Mucosa of stomach (tissue), 1 donor: ENCODE measurements around the gene PTPRD.

ENCODE experiments used
- H3K27me3 ChIP-seq: one replicate; pipeline ENCODE4 v1.7.0; 2013; ENCODE audit warnings: mild to moderate bottlenecking, low read length; ENCODE audit not compliant: control insufficient read depth, insufficient read depth
- H3K36me3 ChIP-seq: one replicate; pipeline ENCODE4 v1.7.0; 2013; ENCODE audit warnings: low read length; ENCODE audit not compliant: control insufficient read depth, insufficient read depth
- H3K4me1 ChIP-seq: one replicate; pipeline ENCODE4 v1.7.0; 2013; ENCODE audit warnings: mild to moderate bottlenecking, low read length; ENCODE audit not compliant: control insufficient read depth, insufficient read depth
- H3K4me3 ChIP-seq: one replicate; pipeline ENCODE4 v1.7.0; 2013; ENCODE audit warnings: low read length
- H3K9ac ChIP-seq: one replicate; pipeline ENCODE4 v1.7.0; 2013; ENCODE audit warnings: mild to moderate bottlenecking, low read length, moderate library complexity
- H3K9me3 ChIP-seq: one replicate; pipeline ENCODE4 v1.7.0; 2013; ENCODE audit warnings: mild to moderate bottlenecking, low read length, moderate library complexity; ENCODE audit not compliant: control insufficient read depth
- donor health status: Pancreatic carcinoma.

PTPRD gene

GRCh38 chr9:9552665-9553064, 1060.1 kb downstream of the PTPRD start:
- Histone ChIP-seq H3K9ac (no peak overlapping the region), H3K4me1 (no peaks in the 10 kb centered on the region), H3K27me3 (no peaks in the 10 kb centered on the region), H3K4me3 (no peak overlapping the region), H3K36me3 (no peaks in the 10 kb centered on the region), H3K9me3 (no peaks in the 10 kb centered on the region)

- no peaks in the 10 kb centered on the region for H3K36me3 ChIP-seq
- no peak overlapping the region for H3K9ac ChIP-seq
- H3K9me3 ChIP-seq = no peaks in the 10 kb centered on the region
- H3K4me3 ChIP-seq = no peak overlapping the region
- H3K4me1 ChIP-seq = no peaks in the 10 kb centered on the region
- H3K27me3 ChIP-seq = no peaks in the 10 kb centered on the region
These were observed 1074.0 kb downstream of the PTPRD start for GRCh38 chr9:9538766-9539165.

GRCh38 chr9:9538356-9538755, 1074.4 kb downstream of the PTPRD start:
- Histone ChIP-seq H3K4me3 (no peak overlapping the region), H3K9ac (no peak overlapping the region), H3K36me3 (no peaks in the 10 kb centered on the region), H3K9me3 (no peaks in the 10 kb centered on the region), H3K4me1 (no peaks in the 10 kb centered on the region), H3K27me3 (no peaks in the 10 kb centered on the region)

- no peak overlapping the region for H3K9ac ChIP-seq
- no peaks in the 10 kb centered on the region for H3K36me3 ChIP-seq
- H3K4me3 ChIP-seq = no peak overlapping the region
These were observed 1076.3 kb downstream of the PTPRD start for GRCh38 chr9:9536523-9536922.

GRCh38 chr9:9523476-9524139, 1089.2 kb downstream of the PTPRD start:
- no peaks in the 10 kb centered on the region for H3K9me3 ChIP-seq
- no peaks in the 10 kb centered on the region for H3K27me3 ChIP-seq
- H3K9ac ChIP-seq = no peak overlapping the region
- H3K4me1 ChIP-seq = no peaks in the 10 kb centered on the region
- no peak overlapping the region for H3K4me3 ChIP-seq
- no peaks in the 10 kb centered on the region for H3K36me3 ChIP-seq

More at GRCh38 chr9:9536523-9536922, 1076.3 kb downstream of the PTPRD start:
- H3K4me1 ChIP-seq = no peaks in the 10 kb centered on the region
- H3K9me3 ChIP-seq = no peaks in the 10 kb centered on the region
- no peaks in the 10 kb centered on the region for H3K27me3 ChIP-seq

- Histone ChIP-seq H3K36me3 (no peaks in the 10 kb centered on the region), H3K9me3 (no peaks in the 10 kb centered on the region), H3K27me3 (no peaks in the 10 kb centered on the region), H3K9ac (no peak overlapping the region), H3K4me1 (no peaks in the 10 kb centered on the region), H3K4me3 (no peak overlapping the region)
These were observed 1090.4 kb downstream of the PTPRD start for GRCh38 chr9:9522406-9522805.

GRCh38 chr9:9521033-9521779, 1091.6 kb downstream of the PTPRD start:
- Histone ChIP-seq H3K27me3 (no peaks in the 10 kb centered on the region), H3K4me1 (no peaks in the 10 kb centered on the region), H3K9ac (no peak overlapping the region), H3K4me3 (no peak overlapping the region), H3K36me3 (no peaks in the 10 kb centered on the region), H3K9me3 (no peaks in the 10 kb centered on the region)

GRCh38 chr9:9504869-9505268, 1107.9 kb downstream of the PTPRD start:
- no peaks in the 10 kb centered on the region for H3K27me3 ChIP-seq
- no peaks in the 10 kb centered on the region for H3K4me1 ChIP-seq
- no peak overlapping the region for H3K9ac ChIP-seq
- no peak overlapping the region for H3K4me3 ChIP-seq
- no peaks in the 10 kb centered on the region for H3K9me3 ChIP-seq
- H3K36me3 ChIP-seq = no peaks in the 10 kb centered on the region

- H3K9me3 ChIP-seq = no peaks in the 10 kb centered on the region
- H3K36me3 ChIP-seq = no peaks in the 10 kb centered on the region
- H3K4me3 ChIP-seq = no peak overlapping the region
- H3K9ac ChIP-seq = no peak overlapping the region
- H3K4me1 ChIP-seq = no peaks in the 10 kb centered on the region
- no peaks in the 10 kb centered on the region for H3K27me3 ChIP-seq
These were observed 1113.3 kb downstream of the PTPRD start for GRCh38 chr9:9499546-9499945.

- Histone ChIP-seq H3K9me3 (no peaks in the 10 kb centered on the region), H3K4me1 (no peaks in the 10 kb centered on the region), H3K4me3 (no peak overlapping the region), H3K27me3 (no peaks in the 10 kb centered on the region), H3K9ac (no peak overlapping the region), H3K36me3 (no peaks in the 10 kb centered on the region)
These were observed 1114.0 kb downstream of the PTPRD start for GRCh38 chr9:9498846-9499245.

- Histone ChIP-seq H3K36me3 (no peaks in the 10 kb centered on the region), H3K4me3 (no peak overlapping the region), H3K9ac (no peak overlapping the region), H3K9me3 (no peaks in the 10 kb centered on the region), H3K4me1 (no peaks in the 10 kb centered on the region), H3K27me3 (no peaks in the 10 kb centered on the region)
These were observed 1114.7 kb downstream of the PTPRD start for GRCh38 chr9:9498128-9498527.

- Histone ChIP-seq H3K27me3 (no peaks in the 10 kb centered on the region), H3K9ac (no peak overlapping the region), H3K4me1 (no peaks in the 10 kb centered on the region), H3K36me3 (no peaks in the 10 kb centered on the region), H3K9me3 (no peaks in the 10 kb centered on the region), H3K4me3 (no peak overlapping the region)
These were observed 1118.5 kb downstream of the PTPRD start for GRCh38 chr9:9494336-9494735.
